ENCODE data around the gene KANSL1.

GRCh38 chr17:46127524-46127923 is 65.7 kb downstream of the KANSL1 start:
- TF ChIP-seq CTCF (conservative IDR thresholded peaks at IDR 0.05) (no peak), EZH2 (IDR thresholded peaks at IDR 0.05; ENCODE audit: low read depth) (no peak)

Measured in PC-9 (cell line).